Measurements from ENCODE around the gene CHST9.

CHST9 gene

DNA sequence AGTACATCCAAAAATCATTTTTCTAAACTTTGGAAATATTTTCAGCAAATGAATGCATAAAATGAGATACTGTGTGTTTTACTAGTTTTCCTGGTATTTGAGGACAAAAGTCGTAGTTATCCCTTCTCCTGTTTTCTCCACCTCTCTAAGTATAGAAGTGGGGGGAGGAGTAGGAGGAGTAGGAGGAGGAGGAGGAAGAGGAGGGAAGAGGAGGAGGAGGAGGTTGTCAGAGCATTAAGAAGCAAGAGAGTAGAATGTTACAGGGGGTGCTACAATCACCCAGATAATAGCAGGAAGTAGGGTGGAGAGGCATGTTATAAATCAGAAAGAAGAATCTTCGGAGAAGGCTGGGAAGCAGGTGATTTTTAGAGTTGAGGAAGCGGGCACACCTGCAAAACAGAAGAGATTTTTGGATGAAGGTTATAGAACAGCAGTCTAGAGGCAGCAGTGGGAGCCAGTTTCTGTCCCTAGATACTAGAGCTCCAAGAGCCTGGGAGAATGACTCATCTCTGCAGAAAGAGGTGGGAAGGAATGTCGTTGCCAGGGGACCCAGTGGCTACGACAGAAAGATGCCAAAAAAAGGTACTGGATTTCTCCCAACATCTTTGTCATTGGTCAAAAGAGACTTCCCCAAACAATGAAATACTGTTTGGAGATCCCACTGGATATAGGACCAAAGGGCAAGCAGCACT is 275.4 kb downstream of the CHST9 start:
- no peak overlapping the region for H3K4me3 ChIP-seq (ENCODE audit: low read length)
- no peak for DNase-seq (ENCODE audit: low read depth, low spot score)

DNA sequence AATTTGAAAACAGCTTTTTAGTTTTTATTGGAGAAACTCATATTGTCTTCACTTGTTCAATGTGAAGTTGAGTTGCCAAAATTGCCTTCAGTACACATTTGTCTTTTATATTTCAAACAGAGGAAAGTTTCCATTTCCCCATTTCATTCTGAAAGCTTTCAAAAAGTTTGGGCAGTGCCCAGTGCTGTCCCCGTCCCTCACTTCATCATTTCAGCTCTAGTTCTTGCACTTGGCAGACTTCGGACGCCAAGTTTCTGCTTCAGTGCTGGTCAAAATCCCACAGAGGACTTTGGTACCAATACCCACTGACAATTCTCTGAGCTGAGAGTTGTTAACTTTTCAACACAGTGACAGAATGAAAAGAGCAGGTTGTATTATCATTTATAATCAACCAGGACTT is 276.2 kb downstream of the CHST9 start:
- H3K4me3 ChIP-seq (ENCODE audit: low read length), result no peak overlapping the region
- DNase-seq (ENCODE audit: low read depth, low spot score), result no peak

- no peak overlapping the region for H3K4me3 ChIP-seq (ENCODE audit: low read length)
- DNase-seq (ENCODE audit: low read depth, low spot score), result no peak
Measured at GRCh38 chr18:26902291-26902690, 282.8 kb downstream of the CHST9 start.

DNA sequence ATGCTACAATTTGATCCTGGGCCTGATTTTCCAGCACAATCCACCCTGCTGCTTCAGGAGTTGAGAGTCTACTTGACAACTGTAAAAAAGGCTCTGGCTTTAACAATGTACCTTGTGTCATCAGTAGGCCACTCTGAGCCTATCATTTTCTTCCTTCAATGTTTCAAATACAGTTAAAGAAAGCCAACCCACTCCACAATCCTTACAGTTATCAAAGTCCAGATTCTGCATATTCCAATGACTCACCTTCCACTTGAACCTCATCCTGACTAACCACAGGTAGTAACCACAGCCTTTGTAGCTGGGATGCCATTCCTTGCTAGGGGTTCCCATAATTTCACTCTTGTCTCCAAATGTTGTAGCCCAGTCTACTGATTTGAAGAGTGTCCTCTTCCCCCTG is 284.1 kb downstream of the CHST9 start:
- DNase-seq (ENCODE audit: low read depth, low spot score), result no peak
- no peak overlapping the region for H3K4me3 ChIP-seq (ENCODE audit: low read length)

DNA sequence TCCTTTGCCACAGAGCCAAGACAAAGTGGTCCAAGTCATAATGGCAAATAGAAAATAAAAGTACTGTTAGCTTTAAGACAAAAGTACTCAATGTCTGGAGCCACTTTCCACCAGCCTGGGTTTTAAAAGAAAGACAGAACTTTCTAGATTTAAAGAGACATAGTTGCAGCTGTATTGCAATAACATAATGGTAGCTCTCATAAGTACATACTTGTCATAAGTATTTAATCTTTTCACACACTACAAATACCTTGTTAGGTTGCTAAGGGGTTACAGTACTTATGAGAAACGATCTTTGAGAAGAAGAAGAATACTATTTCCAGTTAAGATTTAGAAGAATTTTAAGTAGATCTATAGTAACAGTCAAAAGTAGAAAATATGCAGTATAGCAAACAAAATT is 290.7 kb downstream of the CHST9 start:
- no peak overlapping the region for H3K4me3 ChIP-seq (ENCODE audit: low read length)
- DNase-seq (ENCODE audit: low read depth, low spot score), result no peak

DNA sequence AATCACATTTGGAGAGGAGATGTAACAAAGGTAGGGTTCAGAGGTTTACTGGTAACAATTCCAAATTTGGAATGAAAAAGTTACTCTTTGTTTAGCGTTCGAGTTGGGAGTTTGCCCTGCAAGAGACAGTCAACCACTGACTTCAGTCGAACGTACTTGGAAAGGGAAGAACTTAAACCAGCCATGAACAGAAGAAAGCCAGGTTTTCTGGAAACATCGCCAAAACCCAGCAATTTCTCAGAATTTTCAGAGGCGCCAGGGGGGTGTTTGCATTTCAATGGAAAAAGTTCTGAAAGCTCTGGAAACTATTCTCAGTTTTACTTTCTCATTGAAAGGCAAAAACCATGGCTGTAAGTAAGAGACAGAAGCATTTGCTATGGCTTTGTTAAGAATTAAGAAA is 291.1 kb downstream of the CHST9 start:
- H3K4me3 ChIP-seq (ENCODE audit: low read length), result no peak overlapping the region
- no peak for DNase-seq (ENCODE audit: low read depth, low spot score)

GRCh38 chr18:26888259-26888658 is 296.8 kb downstream of the CHST9 start:
- no peak overlapping the region for H3K4me3 ChIP-seq (ENCODE audit: low read length)
- no peak for DNase-seq (ENCODE audit: low read depth, low spot score)

DNA sequence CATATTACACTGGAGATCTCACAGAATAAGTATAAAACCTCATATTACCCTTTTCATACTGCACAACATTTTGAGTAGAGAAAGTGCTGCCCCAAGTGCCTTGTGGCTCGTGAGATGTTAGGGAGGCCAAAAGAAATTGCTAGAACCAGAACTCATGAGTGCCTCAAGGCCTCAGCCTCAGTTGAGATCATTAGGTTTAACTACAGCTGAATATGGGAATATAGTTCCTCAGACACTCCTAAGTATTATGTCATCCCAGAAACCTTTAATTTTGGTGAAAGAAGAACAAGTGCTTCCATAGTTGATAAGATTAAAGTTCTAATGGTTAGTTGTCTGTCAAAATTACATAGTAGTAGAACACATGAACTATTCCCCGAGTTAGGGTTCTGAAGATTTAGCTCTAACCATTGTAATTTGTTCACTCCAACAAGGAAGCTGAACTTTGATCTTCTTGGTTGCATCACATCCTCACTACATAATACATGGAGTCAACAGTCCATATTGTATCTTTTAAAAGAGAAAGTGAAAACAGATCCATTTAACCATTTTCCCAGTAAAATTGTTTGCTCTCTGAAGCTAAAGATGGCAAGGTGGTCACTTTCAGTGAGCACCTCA is 310.0 kb downstream of the CHST9 start:
- H3K4me3 ChIP-seq (ENCODE audit: low read length), result no peak overlapping the region

DNA sequence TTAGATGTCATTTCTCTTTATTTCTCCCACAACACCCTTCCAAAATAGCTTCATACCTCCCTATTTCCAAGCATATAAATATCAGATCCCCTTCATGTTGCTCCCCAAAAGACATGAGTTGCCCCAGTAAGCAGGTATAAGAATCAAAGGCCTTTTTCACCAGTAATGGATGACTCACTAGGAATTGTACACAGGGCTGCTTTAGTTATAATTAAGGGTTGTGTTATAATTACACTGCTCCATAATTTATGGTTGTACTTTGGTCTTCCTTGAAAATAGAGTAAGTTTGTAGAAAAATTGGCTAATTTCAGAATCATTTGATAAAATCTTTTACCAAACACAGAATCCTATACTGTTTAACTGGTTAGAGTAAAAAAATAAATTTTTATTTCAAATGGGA is 310.8 kb downstream of the CHST9 start:
- DNase-seq (ENCODE audit: low read depth, low spot score), result no peak
- H3K4me3 ChIP-seq (ENCODE audit: low read length), result no peak overlapping the region

More for the DNA sequence above, 310.0 kb downstream of the CHST9 start:
- DNase-seq (ENCODE audit: low read depth, low spot score), result no peak

- DNase-seq (ENCODE audit: low read depth, low spot score), result no peak
- H3K4me3 ChIP-seq (ENCODE audit: low read length), result no peak overlapping the region
Measured at GRCh38 chr18:26869640-26870039, 315.5 kb downstream of the CHST9 start.

DNA sequence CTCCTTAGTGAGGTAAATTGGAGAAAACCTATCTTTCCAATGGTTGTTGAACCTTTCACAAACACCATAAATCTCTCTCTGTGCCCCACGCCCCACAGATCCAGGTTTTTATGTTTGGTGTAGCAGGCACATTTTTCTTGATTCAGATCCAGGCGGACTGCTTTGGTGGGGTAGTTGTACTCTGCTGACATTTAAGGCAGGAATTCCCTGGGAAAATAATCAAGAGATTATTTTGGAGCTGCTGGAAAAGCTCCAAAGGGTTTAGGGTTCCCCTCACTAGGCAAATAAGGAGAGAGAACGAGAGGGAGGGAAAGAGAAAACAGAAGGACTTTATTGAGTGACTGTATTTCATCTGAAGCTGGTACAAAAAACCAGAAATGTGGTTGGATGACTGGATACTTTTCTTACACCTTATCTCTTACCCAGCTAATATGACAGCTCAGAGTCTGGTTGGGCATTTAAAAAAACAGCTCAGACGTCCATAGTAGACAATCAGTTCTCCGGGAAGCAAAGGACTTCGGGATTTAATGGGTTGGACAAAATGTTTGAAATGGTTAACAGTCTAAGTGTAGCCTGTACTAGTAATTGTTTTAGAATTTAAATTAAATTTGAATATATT is 316.0 kb downstream of the CHST9 start:
- H3K4me3 ChIP-seq (ENCODE audit: low read length), result no peak overlapping the region
- no peak for DNase-seq (ENCODE audit: low read depth, low spot score)

GRCh38 chr18:26867471-26867870 is 317.6 kb downstream of the CHST9 start:
- no peak overlapping the region for H3K4me3 ChIP-seq (ENCODE audit: low read length)
- DNase-seq (ENCODE audit: low read depth, low spot score), result no peak

GRCh38 chr18:26865557-26865956 is 319.6 kb downstream of the CHST9 start, which contains the start of gene AQP4:
Gene AQP4 (minus strand): TSS chr18:26865707. CDS start chr18:26865689, 18 bp downstream.
- H3K4me3 ChIP-seq (ENCODE audit: low read length), result no peak within 1 kb of the TSS
- no peak for DNase-seq (ENCODE audit: low read depth, low spot score)

DNA sequence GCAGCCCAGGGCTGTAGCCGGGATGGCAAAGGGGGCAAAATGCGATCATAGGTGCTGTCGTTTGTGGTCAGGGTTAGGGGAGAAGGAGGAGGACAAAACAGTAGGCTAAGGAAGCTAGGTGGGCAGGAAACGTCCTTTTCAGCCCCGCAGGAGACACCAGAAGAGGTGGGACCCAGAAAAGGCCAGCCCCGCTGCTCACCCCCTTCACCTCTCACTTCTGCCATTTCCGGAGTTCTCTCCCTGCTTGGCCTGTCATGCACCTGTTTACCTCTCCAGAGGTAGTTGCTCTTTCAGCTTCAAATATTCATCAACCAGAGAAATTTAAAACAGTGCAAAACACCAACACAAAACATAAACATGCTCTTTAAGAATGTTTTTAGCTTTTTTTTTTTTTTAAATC is 320.4 kb downstream of the CHST9 start:
- no peak for DNase-seq (ENCODE audit: low read depth, low spot score)
- no peak overlapping the region for H3K4me3 ChIP-seq (ENCODE audit: low read length)

DNA sequence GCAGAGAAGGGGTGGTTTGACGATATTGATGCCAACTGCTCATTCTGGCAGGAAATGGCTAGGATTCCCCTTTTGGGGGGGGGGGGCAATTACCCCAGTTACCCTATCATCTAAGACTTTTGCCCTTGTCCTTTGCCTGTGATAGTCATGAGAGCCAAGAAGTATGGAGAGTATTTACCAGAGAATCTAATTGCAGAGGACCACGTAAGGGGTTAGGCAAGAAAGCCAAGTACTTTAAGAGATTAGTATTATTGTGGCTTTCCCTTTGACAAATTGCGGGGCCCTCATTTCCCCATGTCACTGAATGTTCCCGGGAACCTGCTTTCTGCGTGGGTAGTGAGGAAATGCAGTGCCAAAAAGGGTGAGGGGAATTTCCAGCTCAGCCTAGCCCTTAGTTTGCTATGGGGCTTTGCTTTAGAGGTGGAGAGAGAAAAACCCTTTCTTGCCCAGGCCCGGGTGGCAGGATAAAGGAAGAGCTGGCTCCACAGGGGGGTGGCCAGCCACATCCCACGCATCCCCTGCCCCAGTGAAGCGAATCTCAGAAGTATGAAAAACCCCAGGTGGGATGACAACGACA is 321.1 kb downstream of the CHST9 start:
- no peak for DNase-seq (ENCODE audit: low read depth, low spot score)
- no peak overlapping the region for H3K4me3 ChIP-seq (ENCODE audit: low read length)

DNA sequence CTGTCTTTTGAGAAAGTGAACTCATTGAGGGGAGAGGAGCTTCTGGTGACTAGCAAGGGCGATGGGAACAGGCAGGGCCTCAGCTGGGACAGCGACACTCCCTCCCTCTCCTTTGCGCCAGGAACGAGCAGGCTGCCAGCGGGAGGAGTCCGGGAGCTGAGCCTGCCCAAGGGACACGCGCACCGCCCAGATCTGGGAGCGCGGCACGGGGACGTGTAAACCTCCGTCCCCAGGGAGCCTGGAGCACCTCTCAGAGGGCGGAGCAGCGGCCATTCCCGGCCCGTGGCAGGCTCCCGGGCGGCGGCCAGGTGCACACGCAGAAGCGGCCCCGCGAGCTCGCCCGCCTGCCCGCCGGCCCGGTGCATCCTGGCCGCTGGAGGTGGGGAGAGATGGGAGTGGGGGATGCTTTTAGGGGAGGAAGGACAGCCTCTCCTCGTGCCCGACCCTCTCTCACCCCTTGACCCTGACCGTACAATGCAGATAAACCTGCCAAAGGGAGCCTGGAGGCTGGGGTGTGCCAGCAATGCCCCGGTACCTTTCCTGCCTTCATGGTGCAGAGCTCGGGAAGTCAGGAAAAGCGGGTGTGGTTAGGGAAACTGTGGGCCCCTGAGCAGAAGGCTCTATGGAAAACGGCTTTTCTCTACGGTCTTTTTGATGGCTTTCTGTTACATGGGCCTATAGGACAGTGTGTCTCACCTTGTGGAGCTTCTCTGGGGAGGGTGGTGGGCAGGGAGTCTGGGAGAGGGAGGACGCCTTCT is 321.8 kb downstream of the CHST9 start:
- DNase-seq (ENCODE audit: low read depth, low spot score), result no peak
- no peak overlapping the region for H3K4me3 ChIP-seq (ENCODE audit: low read length)

DNA sequence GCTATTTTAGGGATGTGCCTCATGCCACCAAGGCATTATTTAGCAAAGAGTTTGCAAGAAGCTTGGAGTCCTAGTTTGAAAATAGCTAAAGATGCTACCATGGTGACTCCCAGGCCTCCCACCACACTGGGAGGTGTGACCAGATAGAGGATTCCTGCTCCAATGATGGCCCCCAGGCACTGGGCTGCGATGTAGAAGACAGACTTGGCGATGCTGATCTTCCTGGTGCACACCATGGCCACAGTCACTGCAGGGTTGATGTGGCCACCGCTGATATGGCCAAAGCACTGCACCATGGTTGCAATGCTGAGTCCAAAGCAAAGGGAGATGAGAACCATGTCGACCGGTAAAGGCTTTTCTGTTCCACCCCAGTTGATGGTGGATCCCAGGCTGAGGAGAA is 323.0 kb downstream of the CHST9 start:
- H3K4me3 ChIP-seq (ENCODE audit: low read length), result no peak overlapping the region
- DNase-seq (ENCODE audit: low read depth, low spot score), result no peak
